OCI-LY1 (cell line): ENCODE results near the gene ZBTB32.

ENCODE experiments used
- H2AFZ ChIP-seq: fragments of 200-600 bp; sonication (generic), shearing (Covaris generic); 2 replicates; pipeline ENCODE4 v1.6.0; 2014; ENCODE audit warnings: antibody characterized with exemption, mild to moderate bottlenecking, low read length
- H3F3A ChIP-seq: fragments of 200-600 bp; sonication (generic), shearing (Covaris generic); 2 replicates; pipeline ENCODE4 v1.6.0; 2014; ENCODE audit warnings: mild to moderate bottlenecking, antibody characterized with exemption, low read length, moderate library complexity; ENCODE audit not compliant: insufficient read depth
- H3K27ac ChIP-seq: fragments of 200-600 bp; sonication (generic); 2 replicates; pipeline ENCODE4 v1.5.1; 2014; ENCODE audit warnings: low read length, mixed run types, mild to moderate bottlenecking, low read depth; ENCODE audit not compliant: poor library complexity, severe bottlenecking
- H3K27me3 ChIP-seq: fragments of 200-600 bp; sonication (generic); 2 replicates; pipeline ENCODE4 v1.6.0; 2014; ENCODE audit warnings: antibody characterized with exemption, mild to moderate bottlenecking, low read length, moderate library complexity; ENCODE audit not compliant: insufficient read depth
- H3K36me3 ChIP-seq: fragments of 200-600 bp; sonication (generic); 2 replicates; pipeline ENCODE4 v1.6.1; 2014; ENCODE audit warnings: mild to moderate bottlenecking, antibody characterized with exemption, low read length, moderate library complexity, mixed read lengths; ENCODE audit not compliant: insufficient read depth
- H3K4me1 ChIP-seq: fragments of 200-600 bp; sonication (generic); 2 replicates; pipeline ENCODE4 v1.5.1; 2014; ENCODE audit warnings: mild to moderate bottlenecking, low read length, moderate library complexity; ENCODE audit not compliant: insufficient read depth, severe bottlenecking
- H3K4me2 ChIP-seq: fragments of 200-600 bp; sonication (generic), shearing (Covaris generic); 2 replicates; pipeline ENCODE4 v1.6.1; 2014; ENCODE audit warnings: low read length
- H3K4me3 ChIP-seq: fragments of 200-600 bp; sonication (generic); 2 replicates; pipeline ENCODE4 v1.5.1; 2014; ENCODE audit warnings: low read length, low read depth, mild to moderate bottlenecking, mixed read lengths; ENCODE audit not compliant: poor library complexity, severe bottlenecking
- H3K79me2 ChIP-seq: fragments of 200-600 bp; shearing (Covaris generic); 2 replicates; pipeline ENCODE4 v1.6.1; 2016; ENCODE audit warnings: mixed run types, low read length, mixed read lengths; ENCODE audit not compliant: insufficient read depth
- H3K9ac ChIP-seq: fragments of 200-600 bp; sonication (generic), shearing (Covaris generic); 2 replicates; pipeline ENCODE4 v1.6.1; 2014; ENCODE audit warnings: mild to moderate bottlenecking, low read length, mixed read lengths
- H3K9me2 ChIP-seq: fragments of 200-600 bp; sonication (generic), shearing (Covaris generic); 2 replicates; pipeline ENCODE4 v1.6.1; 2014; ENCODE audit warnings: low read depth, mild to moderate bottlenecking, low read length, mixed read lengths
- H3K9me3 ChIP-seq: fragments of 200-600 bp; shearing (Covaris generic); 2 replicates; pipeline ENCODE4 v1.6.1; 2014; ENCODE audit warnings: low read length, mixed read lengths
- H4K20me1 ChIP-seq: fragments of 200-600 bp; sonication (generic), shearing (Covaris generic); 2 replicates; pipeline ENCODE4 v1.6.0; 2016; ENCODE audit warnings: mild to moderate bottlenecking, low read length; ENCODE audit not compliant: insufficient read depth
- EZH2 ChIP-seq: fragments of 200-600 bp; sonication (generic), shearing (Covaris generic); IDR thresholded peaks from 2 replicates; pipeline ENCODE4 v1.8.0; 2017; ENCODE audit warnings: borderline replicate concordance, mixed run types, mild to moderate bottlenecking, antibody characterized with exemption, low read length, moderate library complexity, mixed read lengths
- TF ChIP-seq, protein P1 (sequence below): fragments of 200-600 bp; sonication (generic), shearing (Covaris generic); IDR thresholded peaks from 2 replicates; pipeline ENCODE4 v1.5.1; 2017; ENCODE audit warnings: mild to moderate bottlenecking, antibody characterized with exemption, low read length, moderate library complexity, mixed read lengths

Gene ZBTB32

DNA sequence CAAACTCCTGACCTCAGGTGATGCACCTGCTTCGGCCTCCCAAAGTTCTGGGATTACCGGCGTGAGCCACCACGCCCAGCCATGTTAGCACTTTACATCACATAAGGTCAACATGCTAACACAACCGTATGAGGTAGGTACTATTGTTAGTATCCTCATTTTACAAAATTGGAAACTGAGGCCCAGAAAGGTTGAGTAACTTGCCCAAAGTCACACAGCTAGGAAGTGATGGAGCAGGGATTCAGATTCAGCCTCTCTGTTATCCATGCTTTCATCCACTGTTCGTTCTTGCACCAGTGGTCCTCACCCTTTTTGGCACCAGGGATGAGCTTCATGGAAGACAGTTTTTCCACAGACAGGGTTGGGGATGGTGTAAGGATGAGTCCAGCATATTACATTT lies 47.7 kb upstream of the ZBTB32 start:
- H3K9me2 ChIP-seq, result no peaks in the 10 kb centered on the region
- no peaks in the 10 kb centered on the region for H3K79me2 ChIP-seq
- H3F3A ChIP-seq, result no peaks in the 10 kb centered on the region
- no peaks in the 10 kb centered on the region for H4K20me1 ChIP-seq
- H3K9me3 ChIP-seq, result no peaks in the 10 kb centered on the region
- H3K27me3 ChIP-seq, result no peaks in the 10 kb centered on the region
- H3K4me3 ChIP-seq, result no peak overlapping the region
- H3K4me1 ChIP-seq, result no peaks in the 10 kb centered on the region
- no peak overlapping the region for H3K27ac ChIP-seq
- TF ChIP-seq, protein P1, sequence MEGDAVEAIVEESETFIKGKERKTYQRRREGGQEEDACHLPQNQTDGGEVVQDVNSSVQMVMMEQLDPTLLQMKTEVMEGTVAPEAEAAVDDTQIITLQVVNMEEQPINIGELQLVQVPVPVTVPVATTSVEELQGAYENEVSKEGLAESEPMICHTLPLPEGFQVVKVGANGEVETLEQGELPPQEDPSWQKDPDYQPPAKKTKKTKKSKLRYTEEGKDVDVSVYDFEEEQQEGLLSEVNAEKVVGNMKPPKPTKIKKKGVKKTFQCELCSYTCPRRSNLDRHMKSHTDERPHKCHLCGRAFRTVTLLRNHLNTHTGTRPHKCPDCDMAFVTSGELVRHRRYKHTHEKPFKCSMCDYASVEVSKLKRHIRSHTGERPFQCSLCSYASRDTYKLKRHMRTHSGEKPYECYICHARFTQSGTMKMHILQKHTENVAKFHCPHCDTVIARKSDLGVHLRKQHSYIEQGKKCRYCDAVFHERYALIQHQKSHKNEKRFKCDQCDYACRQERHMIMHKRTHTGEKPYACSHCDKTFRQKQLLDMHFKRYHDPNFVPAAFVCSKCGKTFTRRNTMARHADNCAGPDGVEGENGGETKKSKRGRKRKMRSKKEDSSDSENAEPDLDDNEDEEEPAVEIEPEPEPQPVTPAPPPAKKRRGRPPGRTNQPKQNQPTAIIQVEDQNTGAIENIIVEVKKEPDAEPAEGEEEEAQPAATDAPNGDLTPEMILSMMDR, result no peak
- no peak for TF ChIP-seq EZH2
- H3K4me2 ChIP-seq, result no peak overlapping the region
- peaks cover 69% of the 10 kb centered on the region for H3K36me3 ChIP-seq
- no peak overlapping the region for H2AFZ ChIP-seq
- no peak overlapping the region for H3K9ac ChIP-seq

DNA sequence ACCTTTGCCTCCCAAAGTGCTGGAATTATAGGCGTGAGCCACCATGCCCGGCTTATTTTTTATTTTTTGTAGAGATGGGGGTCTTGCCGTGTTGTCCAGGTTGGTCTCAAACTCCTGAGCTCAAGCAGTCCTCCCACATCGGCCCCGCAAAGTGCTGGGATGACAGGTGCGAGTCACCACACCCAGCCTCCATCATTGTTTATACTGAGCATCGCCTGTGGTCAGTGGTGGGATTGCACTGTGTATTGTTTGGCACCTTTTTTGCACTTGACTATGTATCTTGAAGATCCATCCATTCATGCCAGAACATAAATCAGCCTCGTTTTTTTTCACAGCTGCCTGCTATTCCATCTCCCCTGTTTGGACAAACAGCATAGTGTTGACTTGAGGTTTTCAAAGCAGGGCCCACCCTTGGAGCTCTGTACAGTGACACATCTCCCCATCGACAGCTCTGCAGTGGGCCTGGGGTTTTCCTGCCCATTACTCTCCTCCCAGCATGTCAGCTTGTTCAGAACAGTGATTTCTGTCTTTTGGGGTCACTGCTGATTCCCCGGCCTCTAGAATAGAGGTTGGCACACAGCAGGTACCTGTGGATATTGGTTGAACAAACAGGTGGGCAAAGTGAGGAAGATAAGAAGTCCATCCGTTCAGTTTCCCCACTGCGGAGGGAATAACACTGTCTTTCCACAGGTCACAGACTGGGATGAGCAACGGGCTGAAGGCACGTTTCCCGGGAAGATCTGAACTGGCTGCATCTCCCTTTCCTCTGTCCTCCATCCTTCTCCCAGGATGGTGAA lies 46.3 kb upstream of the ZBTB32 start:
- H2AFZ ChIP-seq, result no peak overlapping the region
- no peaks in the 10 kb centered on the region for H4K20me1 ChIP-seq
- no peak for TF ChIP-seq EZH2
- TF ChIP-seq, protein P1, result no peak
- H3K27ac ChIP-seq, result no peak overlapping the region
- no peaks in the 10 kb centered on the region for H3K27me3 ChIP-seq
- no peaks in the 10 kb centered on the region for H3F3A ChIP-seq
- H3K79me2 ChIP-seq, result no peaks in the 10 kb centered on the region
- no peaks in the 10 kb centered on the region for H3K9me3 ChIP-seq
- H3K9ac ChIP-seq, result no peak overlapping the region
- no peak overlapping the region for H3K4me2 ChIP-seq
- no peak overlapping the region for H3K4me3 ChIP-seq
- H3K36me3 ChIP-seq, result peaks cover 62% of the 10 kb centered on the region
- no peaks in the 10 kb centered on the region for H3K4me1 ChIP-seq
- H3K9me2 ChIP-seq, result no peaks in the 10 kb centered on the region

DNA sequence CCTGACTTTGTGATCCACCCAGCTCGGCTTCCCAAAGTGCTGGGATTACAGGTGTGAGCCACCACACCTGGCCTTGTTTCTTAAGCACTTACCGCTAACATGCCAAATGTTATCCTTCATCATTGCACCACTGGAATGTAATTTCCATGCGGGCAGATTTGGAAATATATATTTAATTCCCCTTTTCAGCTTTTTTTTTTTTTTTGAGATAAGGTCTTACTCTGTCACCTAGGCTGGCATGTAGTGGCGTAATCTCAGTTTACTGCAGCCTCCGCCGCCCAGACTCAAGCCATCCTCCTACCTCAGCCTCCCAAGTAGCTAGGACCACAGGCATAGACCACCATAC lies 42.4 kb upstream of the ZBTB32 start:
- peaks cover 3% of the 10 kb centered on the region; the same call in 1 of the 2 replicates for H3K27me3 ChIP-seq
- TF ChIP-seq EZH2, result no peak
- TF ChIP-seq, protein P1, result no peak
- no peak overlapping the region for H3K4me2 ChIP-seq
- no peak overlapping the region for H2AFZ ChIP-seq
- no peak overlapping the region for H3K9ac ChIP-seq
- H3F3A ChIP-seq, result no peaks in the 10 kb centered on the region
- H3K9me3 ChIP-seq, result no peaks in the 10 kb centered on the region
- no peak overlapping the region for H3K27ac ChIP-seq
- no peaks in the 10 kb centered on the region for H4K20me1 ChIP-seq
- no peaks in the 10 kb centered on the region for H3K4me1 ChIP-seq
- no peaks in the 10 kb centered on the region for H3K79me2 ChIP-seq
- H3K9me2 ChIP-seq, result no peaks in the 10 kb centered on the region
- no peak overlapping the region for H3K4me3 ChIP-seq
- peaks cover 38% of the 10 kb centered on the region for H3K36me3 ChIP-seq
